H9 (cell line): ENCODE results near the gene RCAN1. TPM values are rescaled to one million over a fixed set of nuclear protein-coding genes. Genes with fewer than 3 reads are reported as not detected.

Experiments
- DNase-seq: peaks from one replicate; pipeline ENCODE4 v3.0.0-alpha.2; 2017
- H2AFZ ChIP-seq: one replicate; pipeline ENCODE4 v1.6.1; 2013; ENCODE audit warnings: mild to moderate bottlenecking, low read length, control low read depth, moderate library complexity
- H2AK5ac ChIP-seq: 2 replicates; pipeline ENCODE4 v1.6.1; 2013; ENCODE audit warnings: low read length, control low read depth, mixed read lengths; ENCODE audit not compliant: insufficient read length
- H2BK120ac ChIP-seq: one replicate; pipeline ENCODE4 v1.6.1; 2013; ENCODE audit warnings: low read depth, mild to moderate bottlenecking, low read length, control low read depth, inconsistent platforms; ENCODE audit not compliant: poor library complexity, severe bottlenecking
- H2BK12ac ChIP-seq: 2 replicates; pipeline ENCODE4 v1.6.1; 2013; ENCODE audit warnings: low read length, control low read depth, mixed read lengths, low read depth; ENCODE audit not compliant: insufficient read length
- H2BK15ac ChIP-seq: 2 replicates; pipeline ENCODE4 v1.6.1; 2013; ENCODE audit warnings: low read depth, low read length, control low read depth
- H2BK20ac ChIP-seq: one replicate; pipeline ENCODE4 v1.6.1; 2013; ENCODE audit warnings: low read depth, mild to moderate bottlenecking, low read length, control low read depth, inconsistent platforms; ENCODE audit not compliant: poor library complexity, severe bottlenecking
- H2BK5ac ChIP-seq: 2 replicates; pipeline ENCODE4 v1.6.1; 2013; ENCODE audit warnings: low read length, control low read depth, mixed read lengths; ENCODE audit not compliant: insufficient read length
- H3K14ac ChIP-seq: 2 replicates; pipeline ENCODE4 v1.6.1; 2013; ENCODE audit warnings: low read length, control low read depth; ENCODE audit not compliant: insufficient read depth
- H3K18ac ChIP-seq: 2 replicates; pipeline ENCODE4 v1.6.1; 2013; ENCODE audit warnings: low read depth, mild to moderate bottlenecking, mixed read lengths, low read length, control low read depth; ENCODE audit not compliant: insufficient read length
- H3K23ac ChIP-seq: 2 replicates; pipeline ENCODE4 v1.6.1; 2013; ENCODE audit warnings: low read length, control low read depth, mixed read lengths, low read depth; ENCODE audit not compliant: insufficient read length
- H3K23me2 ChIP-seq: 2 replicates; pipeline ENCODE4 v1.6.1; 2013; ENCODE audit warnings: low read depth, mild to moderate bottlenecking, mixed read lengths, low read length, control low read depth; ENCODE audit not compliant: insufficient read length, poor library complexity, severe bottlenecking
- H3K27ac ChIP-seq: 2 replicates; pipeline ENCODE4 v1.5.1; 2013; ENCODE audit warnings: low read length, control low read depth, mixed read lengths, low read depth; ENCODE audit not compliant: insufficient read length
- H3K27me3 ChIP-seq: 2 replicates; pipeline ENCODE4 v1.6.1; 2013; ENCODE audit warnings: low read length, control low read depth, inconsistent platforms; ENCODE audit not compliant: insufficient read depth
- H3K4ac ChIP-seq: 2 replicates; pipeline ENCODE4 v1.6.1; 2013; ENCODE audit warnings: low read depth, mild to moderate bottlenecking, control low read depth, inconsistent platforms, low read length, moderate library complexity
- H3K4me1 ChIP-seq: 2 replicates; pipeline ENCODE4 v1.6.1; 2013; ENCODE audit warnings: low read length, control low read depth, inconsistent platforms; ENCODE audit not compliant: insufficient read depth
- H3K4me2 ChIP-seq: 2 replicates; pipeline ENCODE4 v1.6.1; 2013; ENCODE audit warnings: low read length, control low read depth, mixed read lengths; ENCODE audit not compliant: insufficient read length, insufficient read depth
- H3K56ac ChIP-seq: 2 replicates; pipeline ENCODE4 v1.6.1; 2013; ENCODE audit warnings: low read depth, mild to moderate bottlenecking, mixed read lengths, low read length, control low read depth; ENCODE audit not compliant: insufficient read length
- H3K79me1 ChIP-seq: 2 replicates; pipeline ENCODE4 v1.6.1; 2013; ENCODE audit warnings: low read depth, mild to moderate bottlenecking, moderate library complexity, low read length, control low read depth, inconsistent platforms; ENCODE audit not compliant: insufficient read depth, poor library complexity, severe bottlenecking
- H3K79me2 ChIP-seq: 2 replicates; pipeline ENCODE4 v1.6.1; 2013; ENCODE audit warnings: low read length, control low read depth, inconsistent platforms; ENCODE audit not compliant: insufficient read depth
- H3K9ac ChIP-seq: 2 replicates; pipeline ENCODE4 v1.6.1; 2013; ENCODE audit warnings: low read length, control low read depth, mixed read lengths; ENCODE audit not compliant: insufficient read length; ENCODE audit errors: extremely low read depth
- H3K9me3 ChIP-seq: one replicate; pipeline ENCODE4 v1.6.1; 2013; ENCODE audit warnings: low read depth, low read length, inconsistent platforms; ENCODE audit not compliant: control insufficient read depth
- H3T11ph ChIP-seq: one replicate; pipeline ENCODE4 v1.6.1; 2013; ENCODE audit warnings: mild to moderate bottlenecking, low read length, control low read depth, inconsistent platforms
- H4K20me1 ChIP-seq: one replicate; pipeline ENCODE4 v1.6.1; 2013; ENCODE audit not compliant: control insufficient read depth, insufficient read length, insufficient read depth
- H4K5ac ChIP-seq: 2 replicates; pipeline ENCODE4 v1.6.1; 2013; ENCODE audit warnings: low read depth, mild to moderate bottlenecking, mixed read lengths, low read length, control low read depth; ENCODE audit not compliant: insufficient read length
- H4K8ac ChIP-seq: replicated peaks from 2 replicates; pipeline ENCODE4 v1.6.1; 2013; ENCODE audit warnings: low read length, control low read depth, mixed read lengths, low read depth; ENCODE audit not compliant: insufficient read length
- H4K91ac ChIP-seq: 2 replicates; pipeline ENCODE4 v1.6.1; 2013; ENCODE audit warnings: low read depth, mild to moderate bottlenecking, moderate library complexity, mixed read lengths, low read length, control low read depth; ENCODE audit not compliant: insufficient read length
- H3K27ac Mint-ChIP-seq, 3 experiments: 2 replicates in 2 of 3; 3 replicates in 1 of 3; pipeline ENCODE4 v1.8.0; 2020 to 2021; ENCODE audit warnings: mixed read lengths in 3 of 3, mild to moderate bottlenecking in 1 of 3, moderate library complexity in 1 of 3
- H3K27me3 Mint-ChIP-seq: 2 replicates; pipeline ENCODE4 v1.8.0; 2021; ENCODE audit warnings: low read depth, mild to moderate bottlenecking, moderate library complexity, mixed read lengths
- H3K36me3 Mint-ChIP-seq, 3 experiments: 2 replicates in 2 of 3; 3 replicates in 1 of 3; pipeline ENCODE4 v1.8.0; 2020 to 2021; ENCODE audit warnings: low read depth in 3 of 3, mixed read lengths in 3 of 3; ENCODE audit not compliant: insufficient read depth in 1 of 3
- H3K4me1 Mint-ChIP-seq, 2 experiments: 2 replicates each; pipeline ENCODE4 v1.8.0; 2020; ENCODE audit warnings: mixed read lengths in 2 of 2
- H3K4me3 Mint-ChIP-seq, 2 experiments: 2 replicates in 1 of 2; 3 replicates in 1 of 2; pipeline ENCODE4 v1.8.0; 2020 to 2021; ENCODE audit warnings: mild to moderate bottlenecking in 2 of 2, mixed read lengths in 2 of 2, moderate library complexity in 1 of 2
- H3K9me3 Mint-ChIP-seq, 2 experiments: 2 replicates in 1 of 2; 3 replicates in 1 of 2; pipeline ENCODE4 v1.8.0; 2020; ENCODE audit warnings: mild to moderate bottlenecking in 2 of 2, mixed read lengths in 2 of 2, moderate library complexity in 1 of 2
- CTCF ChIP-seq: fragments of 200-600 bp; sonication (generic); conservative IDR thresholded peaks from 3 replicates; pipeline ENCODE4 v1.8.0; 2021; ENCODE audit warnings: antibody characterized with exemption, mild to moderate bottlenecking
- WGBS: extraction: QIAGEN DNeasy Blood & Tissue Kit; methylation state at CpG from one replicate; pipeline ENCODE4 v1.1.7; 2013; ENCODE audit warnings: missing lambda C conversion rate, low lambda C conversion rate, mixed read lengths; ENCODE audit not compliant: insufficient read length; ENCODE audit errors: extremely low coverage; 5-methylcytosine and 5-hydroxymethylcytosine counted together
- total RNA-seq: library from RNA; stranded (reverse); gene quantifications from 2 replicates; pipeline ENCODE4 v1.2.1, GENCODE V29; 2021

RCAN1 gene
- total RNA-seq, 1 experiment from 2014 or later: 7.0 TPM

- no peak overlapping the region for H2BK12ac ChIP-seq
- no peak overlapping the region for H2AFZ ChIP-seq
- no peak overlapping the region for H2BK5ac ChIP-seq
- no peak overlapping the region for H3K18ac ChIP-seq
- no peak overlapping the region for H3K27ac ChIP-seq
- no peaks in the 10 kb centered on the region for H3K79me2 ChIP-seq
- H2BK120ac ChIP-seq: no peak overlapping the region
- H3K79me1 ChIP-seq: no peaks in the 10 kb centered on the region
- no peaks in the 10 kb centered on the region for H4K20me1 ChIP-seq
- Mint-ChIP-seq H3K27me3 (peaks cover 6% of the 10 kb centered on the region), H3K27ac (no peak overlapping the region), H3K4me3 (no peak overlapping the region), H3K4me1 (peaks cover under 1 to 2% of the 10 kb centered on the region in 2 experiments; a peak in 2 of 4 replicates), H3K9me3 (no peaks in the 10 kb centered on the region), H3K36me3 (no peaks in the 10 kb centered on the region; a peak in 1 of 7 replicates)
- no peak overlapping the region for H3K14ac ChIP-seq
- H3K27me3 ChIP-seq: no peaks in the 10 kb centered on the region
- no peak overlapping the region for H3K4me2 ChIP-seq
- H3K56ac ChIP-seq: no peak overlapping the region
- no peak overlapping the region for H2BK20ac ChIP-seq
- H3K4ac ChIP-seq: no peak overlapping the region
- TF ChIP-seq CTCF: no peak
- no peaks in the 10 kb centered on the region for H3K23me2 ChIP-seq
- H3K4me1 ChIP-seq: no peaks in the 10 kb centered on the region
- H3K9me3 ChIP-seq: no peaks in the 10 kb centered on the region
- H3K9ac ChIP-seq: no peak overlapping the region
- H2AK5ac ChIP-seq: no peak overlapping the region
- no peak for DNase-seq
- H4K5ac ChIP-seq: no peak overlapping the region
- no peak overlapping the region for H2BK15ac ChIP-seq
- no peak overlapping the region for H4K91ac ChIP-seq
- H3K23ac ChIP-seq: no peak overlapping the region
- H3T11ph ChIP-seq: no peak overlapping the region
- no CpG with 5 or more reads among the region's 9 CpGs for WGBS
- H4K8ac ChIP-seq: no peak overlapping the region
Observed at GRCh38 chr21:34639882-34640788, 25.2 kb upstream of the RCAN1 start.
